ENCODE measurements around the gene OR2AG1.

The OR2AG1 gene

GRCh38 chr11:6824136-6824823 is 41.5 kb downstream of the OR2AG1 start:
- TF ChIP-seq CTCF (IDR thresholded peaks at IDR 0.05; ENCODE audit: low read depth, low read length), result no peak
- no peak overlapping the region for H3K4me3 ChIP-seq (ENCODE audit: low read depth, low read length)

- TF ChIP-seq CTCF (IDR thresholded peaks at IDR 0.05; ENCODE audit: low read depth, low read length), result no peak
- H3K4me3 ChIP-seq (ENCODE audit: low read depth, low read length), result no peak overlapping the region
Observed at GRCh38 chr11:6825231-6825744, 42.5 kb downstream of the OR2AG1 start.

- H3K4me3 ChIP-seq (ENCODE audit: low read depth, low read length), result no peak overlapping the region
- no peak for TF ChIP-seq CTCF (IDR thresholded peaks at IDR 0.05; ENCODE audit: low read depth, low read length)
Observed at GRCh38 chr11:6828103-6828502, 45.3 kb downstream of the OR2AG1 start.

- H3K4me3 ChIP-seq (ENCODE audit: low read depth, low read length), result no peak overlapping the region
- TF ChIP-seq CTCF (IDR thresholded peaks at IDR 0.05; ENCODE audit: low read depth, low read length), result no peak
Observed at GRCh38 chr11:6833356-6833755, 50.5 kb downstream of the OR2AG1 start.

- no peak for TF ChIP-seq CTCF (IDR thresholded peaks at IDR 0.05; ENCODE audit: low read depth, low read length)
- no peak overlapping the region for H3K4me3 ChIP-seq (ENCODE audit: low read depth, low read length)
Observed at GRCh38 chr11:6834021-6834420, 51.2 kb downstream of the OR2AG1 start.

All from WI38 (cell line).